ENCODE results near the gene MAFB. TPM values are rescaled to one million over a fixed set of nuclear protein-coding genes. Genes with fewer than 3 reads are reported as not detected.

The MAFB gene
- total RNA-seq, 1 experiment from 2014 or later = 0.22 TPM

- Histone ChIP-seq H3K27me3 (ENCODE audit: insufficient read depth, low read length) (no peaks in the 10 kb centered on the region), H2AFZ (ENCODE audit: low read depth, low read length, poor library complexity, severe bottlenecking) (no peak overlapping the region), H3K4me1 (ENCODE audit: control insufficient read depth in 1 of 2, insufficient read depth in 2 of 2, low read length in 2 of 2) (peaks cover 6 to 8% of the 10 kb centered on the region in 2 experiments; a peak in 3 of 4 replicates), H3K4me3 (replicated peaks in 1 of 2; ENCODE audit: low read depth in 1 of 2, low read length in 2 of 2) (no peak overlapping the region), H3K27ac (ENCODE audit: low read depth, low read length) (no peak overlapping the region), H3K36me3 (ENCODE audit: control insufficient read depth in 1 of 2, insufficient read depth in 2 of 2, low read length in 2 of 2) (no peaks in the 10 kb centered on the region), H3K9me3 (ENCODE audit: control insufficient read depth in 1 of 2, insufficient read depth in 1 of 2, low read depth in 1 of 2, low read length in 2 of 2) (no peaks in the 10 kb centered on the region), H3K9me2 (ENCODE audit: insufficient read depth) (no peaks in the 10 kb centered on the region), H3K4me2 (ENCODE audit: low read length) (no peak overlapping the region), H3K9ac (ENCODE audit: low read length) (no peak overlapping the region), H3K79me2 (ENCODE audit: insufficient read depth, low read length) (no peaks in the 10 kb centered on the region), H4K20me1 (ENCODE audit: insufficient read depth) (no peaks in the 10 kb centered on the region)
- DNase-seq (ENCODE audit: low read depth, low spot score) (no peak), ATAC-seq (no peak; the same call in 1 of the 2 replicates)
- POLR2A ChIA-PET = no interaction called here
- intact Hi-C loops (cut with micrococcal nuclease) = no loop called here
- CTCF ChIA-PET = no interaction called here
- BruUV-seq (replicated peaks) = no TSS peak
- RAD21 ChIA-PET (ENCODE audit: low non-redundant PET in 1 of 2, low total read pairs in 2 of 2, uncharacterized antibody in 2 of 2, unreplicated experiment in 2 of 2) = no interaction called here
- TF ChIP-seq, protein P1, sequence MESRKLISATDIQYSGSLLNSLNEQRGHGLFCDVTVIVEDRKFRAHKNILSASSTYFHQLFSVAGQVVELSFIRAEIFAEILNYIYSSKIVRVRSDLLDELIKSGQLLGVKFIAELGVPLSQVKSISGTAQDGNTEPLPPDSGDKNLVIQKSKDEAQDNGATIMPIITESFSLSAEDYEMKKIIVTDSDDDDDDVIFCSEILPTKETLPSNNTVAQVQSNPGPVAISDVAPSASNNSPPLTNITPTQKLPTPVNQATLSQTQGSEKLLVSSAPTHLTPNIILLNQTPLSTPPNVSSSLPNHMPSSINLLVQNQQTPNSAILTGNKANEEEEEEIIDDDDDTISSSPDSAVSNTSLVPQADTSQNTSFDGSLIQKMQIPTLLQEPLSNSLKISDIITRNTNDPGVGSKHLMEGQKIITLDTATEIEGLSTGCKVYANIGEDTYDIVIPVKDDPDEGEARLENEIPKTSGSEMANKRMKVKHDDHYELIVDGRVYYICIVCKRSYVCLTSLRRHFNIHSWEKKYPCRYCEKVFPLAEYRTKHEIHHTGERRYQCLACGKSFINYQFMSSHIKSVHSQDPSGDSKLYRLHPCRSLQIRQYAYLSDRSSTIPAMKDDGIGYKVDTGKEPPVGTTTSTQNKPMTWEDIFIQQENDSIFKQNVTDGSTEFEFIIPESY (IDR thresholded peaks at IDR 0.05; ENCODE audit: extremely low read depth, insufficient replicate concordance, low read length) = no peak
- TF ChIP-seq EGR1 (IDR thresholded peaks at IDR 0.05; ENCODE audit: low read depth) (no peak), ZFX (IDR thresholded peaks at IDR 0.05) (no peak), YY1 (IDR thresholded peaks at IDR 0.05; ENCODE audit: extremely low read depth, insufficient replicate concordance, low read depth, low read length) (no peak), REST (IDR thresholded peaks at IDR 0.05; ENCODE audit: low read depth) (no peak), EZH2 (IDR thresholded peaks at IDR 0.05) (no peak), RAD21 (IDR thresholded peaks at IDR 0.05; ENCODE audit: low read depth) (no peak), SRF (IDR thresholded peaks at IDR 0.05; ENCODE audit: low read depth) (no peak), ELF1 (IDR thresholded peaks at IDR 0.05; ENCODE audit: borderline replicate concordance, low read depth) (no peak)
- TF ChIP-seq, protein P2, sequence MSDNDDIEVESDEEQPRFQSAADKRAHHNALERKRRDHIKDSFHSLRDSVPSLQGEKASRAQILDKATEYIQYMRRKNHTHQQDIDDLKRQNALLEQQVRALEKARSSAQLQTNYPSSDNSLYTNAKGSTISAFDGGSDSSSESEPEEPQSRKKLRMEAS (IDR thresholded peaks at IDR 0.05) = no peak
Measured at GRCh38 chr20:40663991-40664880, 24.8 kb downstream of the MAFB start.
